Type B pancreatic cell (in vitro differentiated cells): Measurements from ENCODE around the gene PRIMA1. TPM values are rescaled to one million over a fixed set of nuclear protein-coding genes. Genes with fewer than 3 reads are reported as not detected.

Source experiments
- DNase-seq: peaks from one replicate; pipeline ENCODE4 v3.0.0; 2021; ENCODE audit warnings: mixed read lengths; ENCODE audit not compliant: unreplicated experiment; ENCODE audit errors: extremely low spot score
- H3K27ac Mint-ChIP-seq: 2 replicates; pipeline ENCODE4 v1.8.0; 2021; ENCODE audit warnings: mild to moderate bottlenecking, mixed read lengths
- H3K27me3 Mint-ChIP-seq: 2 replicates; pipeline ENCODE4 v1.8.0; 2021; ENCODE audit warnings: mixed read lengths
- H3K36me3 Mint-ChIP-seq: 2 replicates; pipeline ENCODE4 v1.8.0; 2021; ENCODE audit warnings: mixed read lengths
- H3K4me1 Mint-ChIP-seq: one replicate; pipeline ENCODE4 v1.8.0; 2021; ENCODE audit warnings: mixed read lengths; ENCODE audit not compliant: unreplicated experiment
- H3K4me3 Mint-ChIP-seq: 2 replicates; pipeline ENCODE4 v1.8.0; 2021; ENCODE audit warnings: mild to moderate bottlenecking, mixed read lengths
- H3K9me3 Mint-ChIP-seq: 2 replicates; pipeline ENCODE4 v1.8.0; 2021; ENCODE audit warnings: mixed read lengths
- total RNA-seq: library from RNA; stranded (reverse); gene quantifications from 2 replicates; pipeline ENCODE4 v1.2.1, GENCODE V29; 2021; ENCODE audit warnings: low replicate concordance
- TF ChIP-seq, protein P1 (sequence below): fragments of 200-600 bp; sonication (generic); conservative IDR thresholded peaks from 2 replicates; pipeline ENCODE4 v1.5.0; 2021; ENCODE audit warnings: antibody characterized with exemption, mild to moderate bottlenecking

PRIMA1 gene
- total RNA-seq, 1 donor from 2014 or later = 1.7 TPM

DNA sequence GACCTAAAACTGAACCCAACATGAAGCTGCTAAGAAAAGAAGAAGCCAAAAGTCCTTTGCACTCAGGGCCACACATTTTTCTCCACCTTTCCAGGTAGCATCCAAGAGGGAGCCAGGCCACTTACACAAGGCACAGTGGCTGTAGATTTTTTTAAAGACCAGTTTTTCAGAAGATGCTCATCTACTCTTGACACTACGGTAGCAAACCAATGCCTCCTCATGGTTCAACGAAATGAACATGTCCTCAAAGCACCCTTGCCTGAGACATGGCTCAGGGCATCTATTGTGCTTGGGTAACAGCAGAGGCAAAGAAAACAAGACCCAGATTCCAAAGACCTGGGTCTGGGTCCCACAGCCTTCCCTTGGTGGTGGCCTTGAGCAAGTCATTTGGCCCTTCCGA, 22.3 kb downstream of the PRIMA1 start:
- Mint-ChIP-seq H3K4me3 (no peak overlapping the region), H3K4me1 (peaks cover 17% of the 10 kb centered on the region), H3K9me3 (no peaks in the 10 kb centered on the region), H3K27me3 (peaks cover 17% of the 10 kb centered on the region), H3K27ac (no peak overlapping the region), H3K36me3 (no peaks in the 10 kb centered on the region)
- TF ChIP-seq, protein P1, sequence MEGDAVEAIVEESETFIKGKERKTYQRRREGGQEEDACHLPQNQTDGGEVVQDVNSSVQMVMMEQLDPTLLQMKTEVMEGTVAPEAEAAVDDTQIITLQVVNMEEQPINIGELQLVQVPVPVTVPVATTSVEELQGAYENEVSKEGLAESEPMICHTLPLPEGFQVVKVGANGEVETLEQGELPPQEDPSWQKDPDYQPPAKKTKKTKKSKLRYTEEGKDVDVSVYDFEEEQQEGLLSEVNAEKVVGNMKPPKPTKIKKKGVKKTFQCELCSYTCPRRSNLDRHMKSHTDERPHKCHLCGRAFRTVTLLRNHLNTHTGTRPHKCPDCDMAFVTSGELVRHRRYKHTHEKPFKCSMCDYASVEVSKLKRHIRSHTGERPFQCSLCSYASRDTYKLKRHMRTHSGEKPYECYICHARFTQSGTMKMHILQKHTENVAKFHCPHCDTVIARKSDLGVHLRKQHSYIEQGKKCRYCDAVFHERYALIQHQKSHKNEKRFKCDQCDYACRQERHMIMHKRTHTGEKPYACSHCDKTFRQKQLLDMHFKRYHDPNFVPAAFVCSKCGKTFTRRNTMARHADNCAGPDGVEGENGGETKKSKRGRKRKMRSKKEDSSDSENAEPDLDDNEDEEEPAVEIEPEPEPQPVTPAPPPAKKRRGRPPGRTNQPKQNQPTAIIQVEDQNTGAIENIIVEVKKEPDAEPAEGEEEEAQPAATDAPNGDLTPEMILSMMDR = no peak
- DNase-seq = no peak

DNA sequence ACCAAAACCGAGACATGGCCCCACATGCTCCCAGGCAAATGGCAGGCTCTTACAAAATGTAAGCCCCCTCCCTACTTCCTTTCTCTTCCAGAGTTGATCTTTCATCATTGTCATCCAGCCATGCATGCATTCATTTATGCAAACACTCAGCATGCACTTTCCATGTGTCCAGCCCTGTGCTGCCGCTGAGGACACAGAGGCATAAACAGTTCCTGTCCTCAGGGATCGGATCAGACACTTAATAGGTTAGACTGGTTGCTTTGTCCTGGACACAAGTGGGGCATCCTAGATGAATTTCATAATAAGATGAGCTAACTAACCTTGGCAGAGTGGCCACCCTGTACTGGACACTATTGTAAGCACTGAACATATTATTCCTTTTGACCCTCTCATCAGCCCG, 23.1 kb downstream of the PRIMA1 start:
- Mint-ChIP-seq H3K4me1 (peaks cover 17% of the 10 kb centered on the region), H3K27ac (no peak overlapping the region), H3K27me3 (peaks cover 17% of the 10 kb centered on the region), H3K4me3 (no peak overlapping the region), H3K36me3 (no peaks in the 10 kb centered on the region), H3K9me3 (no peaks in the 10 kb centered on the region)
- TF ChIP-seq, protein P1 = no peak
- no peak for DNase-seq

DNA sequence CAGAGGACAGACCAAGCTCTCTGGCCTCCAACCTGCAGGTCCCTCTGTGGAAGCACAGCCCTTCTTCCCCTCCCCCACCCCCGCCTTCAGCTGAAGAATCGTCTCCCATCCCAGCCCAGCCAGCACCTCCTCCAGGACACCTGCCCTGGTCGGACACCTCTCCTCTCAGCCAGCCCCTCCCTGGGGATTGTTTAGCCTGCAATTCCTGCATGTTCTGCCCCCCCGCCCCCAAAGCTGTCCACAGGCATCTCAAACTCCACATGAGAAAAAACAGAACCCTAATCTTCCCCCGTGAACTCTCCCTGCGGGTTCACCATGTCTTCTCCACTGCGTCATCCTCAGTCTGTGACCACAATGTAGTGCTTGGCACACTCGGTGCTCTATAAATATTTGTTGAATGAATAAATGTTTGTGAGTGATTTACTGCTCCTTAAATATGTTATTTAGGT, 24.1 kb downstream of the PRIMA1 start:
- DNase-seq = no peak
- Mint-ChIP-seq H3K4me3 (no peak overlapping the region), H3K9me3 (no peaks in the 10 kb centered on the region), H3K4me1 (peaks cover 17% of the 10 kb centered on the region), H3K27me3 (peaks cover 17% of the 10 kb centered on the region), H3K27ac (no peak overlapping the region), H3K36me3 (no peaks in the 10 kb centered on the region)
- TF ChIP-seq, protein P1 = no peak

DNA sequence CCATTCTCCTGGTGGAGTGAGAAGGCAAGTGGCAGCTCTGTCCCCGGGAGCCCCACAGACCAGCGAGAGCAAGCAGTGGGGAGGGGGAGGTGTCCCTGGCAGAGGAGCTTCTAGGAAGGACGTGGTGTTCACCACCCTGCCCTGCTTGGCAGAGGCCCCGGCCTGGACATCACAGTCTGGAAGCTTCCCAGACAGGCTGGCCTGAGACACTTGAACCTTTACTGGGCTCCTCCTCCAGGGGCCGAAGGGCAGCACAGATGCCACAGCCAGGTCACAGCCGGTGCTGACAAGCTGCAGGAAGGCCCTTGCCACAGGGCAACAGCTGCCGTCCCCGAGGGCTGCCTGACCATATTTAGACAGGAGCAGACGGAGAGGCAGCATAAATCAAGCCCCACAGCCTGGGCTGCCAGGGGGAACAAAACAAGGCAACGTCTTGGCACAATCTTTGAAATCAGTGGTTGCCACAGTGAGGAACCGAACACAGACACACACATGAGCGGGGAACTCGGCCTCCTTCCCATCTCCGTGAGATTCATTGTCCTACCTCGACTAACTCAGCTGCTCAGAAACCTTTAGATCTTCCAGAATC, 28.5 kb downstream of the PRIMA1 start:
- peaks cover 10% of the 10 kb centered on the region for H3K27me3 Mint-ChIP-seq
- no peak for DNase-seq
- H3K4me3 Mint-ChIP-seq = no peak overlapping the region
- TF ChIP-seq, protein P1 = no peak
- H3K9me3 Mint-ChIP-seq = no peaks in the 10 kb centered on the region
- peaks cover 12% of the 10 kb centered on the region for H3K4me1 Mint-ChIP-seq
- H3K27ac Mint-ChIP-seq = peak overlapping the region; percentile 29
- H3K36me3 Mint-ChIP-seq = no peaks in the 10 kb centered on the region

DNA sequence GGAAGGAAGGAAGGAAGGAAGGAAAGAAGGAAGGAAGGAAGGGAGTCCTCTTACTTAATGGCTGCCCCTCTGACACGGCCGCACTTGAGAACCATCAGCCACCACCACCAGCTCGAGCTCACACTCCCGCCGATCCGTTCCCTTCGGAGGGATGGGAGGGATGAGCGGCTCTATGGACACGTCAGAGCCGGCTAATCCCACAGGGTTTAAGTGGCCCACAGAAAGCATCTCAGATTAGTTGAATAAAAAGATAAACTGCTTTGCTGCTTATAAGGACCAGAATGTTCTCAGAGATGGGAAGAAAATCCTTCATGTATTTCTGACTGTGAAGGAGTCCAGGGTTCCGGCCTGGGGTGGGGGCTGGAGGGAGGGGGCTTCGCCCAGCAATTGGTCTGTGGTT, 31.1 kb downstream of the PRIMA1 start:
- no peak for DNase-seq
- H3K27ac Mint-ChIP-seq = no peak overlapping the region
- no peaks in the 10 kb centered on the region for H3K9me3 Mint-ChIP-seq
- no peak overlapping the region for H3K4me3 Mint-ChIP-seq
- TF ChIP-seq, protein P1 = no peak
- H3K4me1 Mint-ChIP-seq = no peaks in the 10 kb centered on the region
- peaks cover 4% of the 10 kb centered on the region for H3K27me3 Mint-ChIP-seq
- H3K36me3 Mint-ChIP-seq = no peaks in the 10 kb centered on the region
